ENCODE results near the gene CCDC24.

CCDC24 gene

GRCh38 chr1:43982808-43983207 lies 8.6 kb upstream of the CCDC24 start:
- peaks cover 5% of the 10 kb centered on the region for H3K36me3 ChIP-seq (ENCODE audit: control insufficient read depth, insufficient read depth, low read length)
- H3K23ac ChIP-seq (ENCODE audit: low read length): no peak overlapping the region
- H4K8ac ChIP-seq (ENCODE audit: low read depth, low read length): no peak overlapping the region

GRCh38 chr1:43983253-43983899 lies 8.0 kb upstream of the CCDC24 start:
- no peak overlapping the region for H3K4ac ChIP-seq (ENCODE audit: low read depth, low read length)
- DNase-seq: no peak
- H3K79me1 ChIP-seq (ENCODE audit: low read length): peaks cover 19% of the 10 kb centered on the region
- no peak overlapping the region for H4K5ac ChIP-seq (ENCODE audit: low read length)
- H2BK5ac ChIP-seq (ENCODE audit: low read length): no peak overlapping the region
- no peak overlapping the region for H3K56ac ChIP-seq (ENCODE audit: low read length)
- no CpG with 5 or more reads among the region's 12 CpGs for WGBS (ENCODE audit: extremely low coverage, insufficient coverage, low lambda C conversion rate)
- no peak overlapping the region for H3K27ac ChIP-seq (ENCODE audit: low read depth, low read length)
- H3K4me3 ChIP-seq (ENCODE audit: low read length): no peak overlapping the region
- no peaks in the 10 kb centered on the region for H3K27me3 ChIP-seq (ENCODE audit: insufficient read depth, low read length, poor library complexity)
- peaks cover 5% of the 10 kb centered on the region for H3K36me3 ChIP-seq (ENCODE audit: control insufficient read depth, insufficient read depth, low read length)
- no peak overlapping the region for H3K18ac ChIP-seq (ENCODE audit: low read length)
- H3K4me1 ChIP-seq (ENCODE audit: control insufficient read depth, low read depth, low read length): no peaks in the 10 kb centered on the region
- H3K23ac ChIP-seq (ENCODE audit: low read length): no peak overlapping the region
- no peak overlapping the region for H2BK120ac ChIP-seq (ENCODE audit: low read depth, low read length)
- no peak overlapping the region for H3K4me2 ChIP-seq (ENCODE audit: low read length)
- no peak overlapping the region for H2BK15ac ChIP-seq (replicated peaks; ENCODE audit: low read depth)
- H2AK5ac ChIP-seq (ENCODE audit: low read length): no peak overlapping the region
- no peak overlapping the region for H4K8ac ChIP-seq (ENCODE audit: low read depth, low read length)
- H3K79me2 ChIP-seq (ENCODE audit: control insufficient read depth, insufficient read depth, low read length): peaks cover 6% of the 10 kb centered on the region
- H3K9ac ChIP-seq (ENCODE audit: low read length): no peak overlapping the region

More at GRCh38 chr1:43982808-43983207, 8.6 kb upstream of the CCDC24 start:
- no peak overlapping the region for H2AK5ac ChIP-seq (ENCODE audit: low read length)
- WGBS (ENCODE audit: extremely low coverage, insufficient coverage, low lambda C conversion rate): no CpG with 5 or more reads among the region's 15 CpGs
- H3K18ac ChIP-seq (ENCODE audit: low read length): no peak overlapping the region
- H3K56ac ChIP-seq (ENCODE audit: low read length): peak overlapping the region; percentile 15
- no peaks in the 10 kb centered on the region for H3K27me3 ChIP-seq (ENCODE audit: insufficient read depth, low read length, poor library complexity)
- no peak overlapping the region for H3K4me2 ChIP-seq (ENCODE audit: low read length)
- H3K27ac ChIP-seq (ENCODE audit: low read depth, low read length): no peak overlapping the region
- H2BK15ac ChIP-seq (replicated peaks; ENCODE audit: low read depth): no peak overlapping the region
- no peak overlapping the region for H3K9ac ChIP-seq (ENCODE audit: low read length)
- H3K4me3 ChIP-seq (ENCODE audit: low read length): no peak overlapping the region
- no peak overlapping the region for H3K4ac ChIP-seq (ENCODE audit: low read depth, low read length)
- no peaks in the 10 kb centered on the region for H3K4me1 ChIP-seq (ENCODE audit: control insufficient read depth, low read depth, low read length)
- H3K79me1 ChIP-seq (ENCODE audit: low read length): peaks cover 19% of the 10 kb centered on the region
- H4K5ac ChIP-seq (ENCODE audit: low read length): no peak overlapping the region
- H2BK5ac ChIP-seq (ENCODE audit: low read length): no peak overlapping the region
- H3K79me2 ChIP-seq (ENCODE audit: control insufficient read depth, insufficient read depth, low read length): peaks cover 6% of the 10 kb centered on the region
- H2BK120ac ChIP-seq (ENCODE audit: low read depth, low read length): no peak overlapping the region
- no peak for DNase-seq

GRCh38 chr1:43984855-43985254 lies 6.5 kb upstream of the CCDC24 start:
- Histone ChIP-seq H4K8ac (ENCODE audit: low read depth, low read length) (no peak overlapping the region), H3K4me3 (ENCODE audit: low read length) (no peak overlapping the region), H3K79me1 (ENCODE audit: low read length) (peaks cover 18% of the 10 kb centered on the region), H3K27me3 (ENCODE audit: insufficient read depth, low read length, poor library complexity) (no peaks in the 10 kb centered on the region), H2BK5ac (ENCODE audit: low read length) (no peak overlapping the region), H2BK15ac (replicated peaks; ENCODE audit: low read depth) (no peak overlapping the region), H3K4me1 (ENCODE audit: control insufficient read depth, low read depth, low read length) (no peaks in the 10 kb centered on the region), H3K79me2 (ENCODE audit: control insufficient read depth, insufficient read depth, low read length) (peaks cover 5% of the 10 kb centered on the region), H3K56ac (ENCODE audit: low read length) (no peak overlapping the region), H2BK120ac (ENCODE audit: low read depth, low read length) (no peak overlapping the region), H3K27ac (ENCODE audit: low read depth, low read length) (no peak overlapping the region), H4K5ac (ENCODE audit: low read length) (no peak overlapping the region), H3K18ac (ENCODE audit: low read length) (no peak overlapping the region), H3K4ac (ENCODE audit: low read depth, low read length) (no peak overlapping the region), H3K9ac (ENCODE audit: low read length) (no peak overlapping the region), H2AK5ac (ENCODE audit: low read length) (no peak overlapping the region), H3K4me2 (ENCODE audit: low read length) (no peak overlapping the region), H3K36me3 (ENCODE audit: control insufficient read depth, insufficient read depth, low read length) (peaks cover 5% of the 10 kb centered on the region), H3K23ac (ENCODE audit: low read length) (no peak overlapping the region)
- no peak for DNase-seq
- no CpG with 5 or more reads among the region's 16 CpGs for WGBS (ENCODE audit: extremely low coverage, insufficient coverage, low lambda C conversion rate)

GRCh38 chr1:43985984-43986595 lies 5.3 kb upstream of the CCDC24 start:
- Histone ChIP-seq H2BK5ac (ENCODE audit: low read length) (no peak overlapping the region), H2AK5ac (ENCODE audit: low read length) (no peak overlapping the region), H3K56ac (ENCODE audit: low read length) (no peak overlapping the region), H2BK15ac (replicated peaks; ENCODE audit: low read depth) (no peak overlapping the region), H3K79me1 (ENCODE audit: low read length) (peaks cover 12% of the 10 kb centered on the region), H3K4me2 (ENCODE audit: low read length) (no peak overlapping the region), H3K4ac (ENCODE audit: low read depth, low read length) (no peak overlapping the region), H3K4me1 (ENCODE audit: control insufficient read depth, low read depth, low read length) (no peaks in the 10 kb centered on the region), H2BK120ac (ENCODE audit: low read depth, low read length) (no peak overlapping the region), H3K36me3 (ENCODE audit: control insufficient read depth, insufficient read depth, low read length) (peaks cover 5% of the 10 kb centered on the region), H4K5ac (ENCODE audit: low read length) (no peak overlapping the region), H3K9ac (ENCODE audit: low read length) (no peak overlapping the region), H3K18ac (ENCODE audit: low read length) (no peak overlapping the region), H4K8ac (ENCODE audit: low read depth, low read length) (no peak overlapping the region), H3K27ac (ENCODE audit: low read depth, low read length) (no peak overlapping the region), H3K23ac (ENCODE audit: low read length) (no peak overlapping the region), H3K27me3 (ENCODE audit: insufficient read depth, low read length, poor library complexity) (no peaks in the 10 kb centered on the region), H3K4me3 (ENCODE audit: low read length) (no peak overlapping the region), H3K79me2 (ENCODE audit: control insufficient read depth, insufficient read depth, low read length) (no peaks in the 10 kb centered on the region)
- no peak for DNase-seq
- no CpG with 5 or more reads among the region's 4 CpGs for WGBS (ENCODE audit: extremely low coverage, insufficient coverage, low lambda C conversion rate)

GRCh38 chr1:43986712-43987111 lies 4.7 kb upstream of the CCDC24 start:
- Histone ChIP-seq H3K36me3 (ENCODE audit: control insufficient read depth, insufficient read depth, low read length) (peaks cover 5% of the 10 kb centered on the region), H4K8ac (ENCODE audit: low read depth, low read length) (no peak overlapping the region)

More at GRCh38 chr1:43986712-43987111, 4.7 kb upstream of the CCDC24 start:
- Histone ChIP-seq H3K18ac (ENCODE audit: low read length) (no peak overlapping the region), H3K4ac (ENCODE audit: low read depth, low read length) (no peak overlapping the region), H3K79me2 (ENCODE audit: control insufficient read depth, insufficient read depth, low read length) (no peaks in the 10 kb centered on the region), H3K4me3 (ENCODE audit: low read length) (no peak overlapping the region), H3K27ac (ENCODE audit: low read depth, low read length) (no peak overlapping the region), H2BK5ac (ENCODE audit: low read length) (no peak overlapping the region), H3K56ac (ENCODE audit: low read length) (no peak overlapping the region), H3K4me2 (ENCODE audit: low read length) (no peak overlapping the region), H3K27me3 (ENCODE audit: insufficient read depth, low read length, poor library complexity) (no peaks in the 10 kb centered on the region), H4K5ac (ENCODE audit: low read length) (no peak overlapping the region), H3K9ac (ENCODE audit: low read length) (no peak overlapping the region), H3K4me1 (ENCODE audit: control insufficient read depth, low read depth, low read length) (no peaks in the 10 kb centered on the region), H3K79me1 (ENCODE audit: low read length) (peaks cover 11% of the 10 kb centered on the region), H2BK120ac (ENCODE audit: low read depth, low read length) (no peak overlapping the region), H3K23ac (ENCODE audit: low read length) (no peak overlapping the region), H2BK15ac (replicated peaks; ENCODE audit: low read depth) (no peak overlapping the region), H2AK5ac (ENCODE audit: low read length) (no peak overlapping the region)
- DNase-seq: no peak
- no CpG with 5 or more reads among the region's 6 CpGs for WGBS (ENCODE audit: extremely low coverage, insufficient coverage, low lambda C conversion rate)

All from mesendoderm (in vitro differentiated cells).